ENCODE results near the gene SORD.
"Not testable (repeated sequence)": the region's sequence is repeated elsewhere in the genome, so short reads cannot be mapped to it uniquely, and the experiment has no call there.

The SORD gene

DNA sequence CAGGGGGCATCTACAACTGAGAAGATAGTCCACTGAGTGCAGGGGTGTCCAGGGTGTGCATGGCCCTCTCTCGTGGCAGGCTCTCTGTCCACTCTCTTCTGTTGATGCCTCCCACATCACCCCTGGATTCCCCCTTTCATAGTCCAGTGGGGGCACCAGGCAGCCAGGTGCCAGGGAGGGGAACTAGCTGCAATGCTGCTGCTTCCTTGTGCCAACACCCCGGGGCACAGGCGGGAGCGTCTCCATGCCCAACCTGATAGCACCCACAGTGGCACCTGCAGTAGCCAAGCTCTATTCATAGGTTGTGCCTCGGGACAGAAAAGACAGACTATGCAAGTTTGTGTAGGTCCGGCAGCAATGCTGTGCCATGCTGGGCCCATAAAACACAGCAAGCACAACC is 79.2 kb downstream of the SORD start:
- Histone ChIP-seq H3K79me2 (ENCODE audit: low read length) (no peaks in the 10 kb centered on the region), H3K27ac (ENCODE audit: low read length) (no peak overlapping the region), H3K4me3 (ENCODE audit: low read length) (no peak overlapping the region), H3K27me3 (ENCODE audit: low read depth, low read length) (no peaks in the 10 kb centered on the region), H3K4me2 (ENCODE audit: low read length) (no peak overlapping the region), H3K9me3 (ENCODE audit: insufficient read depth, low read length) (no peaks in the 10 kb centered on the region), H2AFZ (ENCODE audit: low read depth, low read length) (no peak overlapping the region), H3K4me1 (ENCODE audit: low read length) (no peaks in the 10 kb centered on the region), H3K36me3 (replicated peaks; ENCODE audit: low read depth, low read length) (no peaks in the 10 kb centered on the region), H4K20me1 (ENCODE audit: insufficient read depth, low read length) (no peaks in the 10 kb centered on the region), H3K9ac (ENCODE audit: low read length) (no peak overlapping the region)
- no peak for TF ChIP-seq EZH2phosphoT487 (IDR thresholded peaks at IDR 0.05; ENCODE audit: low read depth)
- TF ChIP-seq, protein P1, sequence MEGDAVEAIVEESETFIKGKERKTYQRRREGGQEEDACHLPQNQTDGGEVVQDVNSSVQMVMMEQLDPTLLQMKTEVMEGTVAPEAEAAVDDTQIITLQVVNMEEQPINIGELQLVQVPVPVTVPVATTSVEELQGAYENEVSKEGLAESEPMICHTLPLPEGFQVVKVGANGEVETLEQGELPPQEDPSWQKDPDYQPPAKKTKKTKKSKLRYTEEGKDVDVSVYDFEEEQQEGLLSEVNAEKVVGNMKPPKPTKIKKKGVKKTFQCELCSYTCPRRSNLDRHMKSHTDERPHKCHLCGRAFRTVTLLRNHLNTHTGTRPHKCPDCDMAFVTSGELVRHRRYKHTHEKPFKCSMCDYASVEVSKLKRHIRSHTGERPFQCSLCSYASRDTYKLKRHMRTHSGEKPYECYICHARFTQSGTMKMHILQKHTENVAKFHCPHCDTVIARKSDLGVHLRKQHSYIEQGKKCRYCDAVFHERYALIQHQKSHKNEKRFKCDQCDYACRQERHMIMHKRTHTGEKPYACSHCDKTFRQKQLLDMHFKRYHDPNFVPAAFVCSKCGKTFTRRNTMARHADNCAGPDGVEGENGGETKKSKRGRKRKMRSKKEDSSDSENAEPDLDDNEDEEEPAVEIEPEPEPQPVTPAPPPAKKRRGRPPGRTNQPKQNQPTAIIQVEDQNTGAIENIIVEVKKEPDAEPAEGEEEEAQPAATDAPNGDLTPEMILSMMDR (IDR thresholded peaks at IDR 0.05; ENCODE audit: low read depth, low read length), result no peak

DNA sequence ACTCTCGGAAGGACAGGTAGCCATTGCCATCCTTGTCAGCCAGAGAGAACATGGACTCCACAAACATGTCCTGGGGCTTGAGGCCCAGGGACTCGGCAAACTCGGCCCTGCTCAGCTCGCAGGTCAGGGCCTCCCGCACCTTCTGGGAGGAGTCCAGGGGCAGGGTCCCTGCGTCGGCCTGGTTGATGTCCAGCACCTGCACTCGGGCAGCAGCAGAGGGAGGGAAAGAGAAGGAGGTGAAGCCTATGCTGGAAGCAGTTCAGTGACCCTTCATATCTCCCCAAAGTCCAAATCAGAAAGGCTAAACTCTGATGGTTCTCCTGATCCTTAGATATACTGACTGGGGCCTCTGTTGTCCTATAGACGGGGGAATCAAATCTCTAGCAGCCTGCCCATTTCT is 81.2 kb downstream of the SORD start:
- H3K9me3 ChIP-seq (ENCODE audit: insufficient read depth, low read length); H3K4me1 ChIP-seq (ENCODE audit: low read length); H3K4me3 ChIP-seq (ENCODE audit: low read length); H3K36me3 ChIP-seq (replicated peaks; ENCODE audit: low read depth, low read length); H3K27ac ChIP-seq (ENCODE audit: low read length); H3K9ac ChIP-seq (ENCODE audit: low read length); H3K27me3 ChIP-seq (ENCODE audit: low read depth, low read length); H3K79me2 ChIP-seq (ENCODE audit: low read length); H3K4me2 ChIP-seq (ENCODE audit: low read length); H4K20me1 ChIP-seq (ENCODE audit: insufficient read depth, low read length); H2AFZ ChIP-seq (ENCODE audit: low read depth, low read length): not testable (repeated sequence)

DNA sequence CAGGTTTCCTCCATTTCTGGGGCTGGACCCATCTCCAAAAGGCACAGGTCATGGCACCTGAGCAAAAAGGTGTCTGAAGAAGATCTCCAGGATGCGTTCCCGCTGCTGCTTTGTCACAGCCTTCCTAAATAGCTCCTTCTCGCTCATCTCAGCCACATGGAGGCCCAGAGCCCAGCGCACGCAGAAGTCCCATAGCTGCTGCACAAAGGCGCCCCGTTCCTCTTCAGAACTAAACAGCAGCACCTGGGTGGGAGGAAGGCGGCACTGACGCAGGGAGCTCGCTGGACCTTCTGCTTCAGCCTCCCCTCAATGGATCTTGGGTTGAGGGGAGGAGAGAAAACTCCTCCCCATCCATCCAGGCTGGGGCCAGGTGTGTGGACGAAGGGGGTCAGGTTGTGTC is 82.6 kb downstream of the SORD start:
- no peak for TF ChIP-seq EZH2phosphoT487 (IDR thresholded peaks at IDR 0.05; ENCODE audit: low read depth)
- TF ChIP-seq, protein P1 (IDR thresholded peaks at IDR 0.05; ENCODE audit: low read depth, low read length), result no peak
- Histone ChIP-seq H3K27me3 (ENCODE audit: low read depth, low read length) (no peaks in the 10 kb centered on the region), H3K4me2 (ENCODE audit: low read length) (no peak overlapping the region)

DNA sequence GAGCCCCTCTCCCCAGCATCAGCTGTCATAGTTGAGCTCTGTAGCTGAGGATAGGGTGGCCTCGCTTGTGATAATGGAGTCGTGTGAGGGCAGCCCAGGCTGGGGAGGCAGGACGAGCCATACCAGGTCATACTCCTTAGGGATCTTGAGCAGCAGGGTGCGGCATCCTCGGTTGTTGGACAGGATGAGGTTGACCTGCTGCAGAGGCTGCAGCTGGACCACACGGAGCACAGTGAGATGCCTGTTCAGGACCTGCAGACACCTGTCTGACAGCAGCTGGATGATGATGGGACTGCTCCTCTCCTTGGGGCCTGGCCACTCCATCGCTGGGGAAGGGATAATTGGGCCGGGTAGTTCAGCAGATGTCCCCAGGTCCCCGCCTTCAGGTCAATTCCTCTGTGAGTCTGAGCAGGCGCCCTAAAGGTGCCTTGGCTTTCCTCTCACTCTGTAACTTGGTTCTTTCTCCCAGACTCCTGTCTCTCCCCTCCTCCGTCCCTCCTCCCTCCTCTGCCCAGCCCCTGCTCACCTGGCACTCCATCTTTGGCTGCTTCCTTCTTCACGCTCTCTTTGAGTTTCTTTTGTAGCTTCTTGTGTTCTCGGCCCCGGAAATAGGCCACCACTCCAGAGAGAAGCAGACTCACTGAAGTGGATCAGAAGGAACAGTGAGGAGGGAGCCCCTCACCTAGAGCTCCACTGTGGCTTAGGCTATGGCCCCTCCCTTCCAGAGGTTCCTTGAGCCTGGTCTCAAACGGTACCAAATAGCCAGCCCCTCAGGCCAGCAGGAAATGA is 83.2 kb downstream of the SORD start:
- H3K4me1 ChIP-seq (ENCODE audit: low read length), result no peaks in the 10 kb centered on the region
- no peak overlapping the region for H3K4me2 ChIP-seq (ENCODE audit: low read length)
- H3K9me3 ChIP-seq (ENCODE audit: insufficient read depth, low read length), result no peaks in the 10 kb centered on the region
- H3K9ac ChIP-seq (ENCODE audit: low read length), result no peak overlapping the region
- no peak overlapping the region for H3K4me3 ChIP-seq (ENCODE audit: low read length)
- H4K20me1 ChIP-seq (ENCODE audit: insufficient read depth, low read length), result no peaks in the 10 kb centered on the region
- no peaks in the 10 kb centered on the region for H3K27me3 ChIP-seq (ENCODE audit: low read depth, low read length)
- no peak for TF ChIP-seq EZH2phosphoT487 (IDR thresholded peaks at IDR 0.05; ENCODE audit: low read depth)
- TF ChIP-seq, protein P1 (IDR thresholded peaks at IDR 0.05; ENCODE audit: low read depth, low read length), result no peak
- no peaks in the 10 kb centered on the region for H3K36me3 ChIP-seq (replicated peaks; ENCODE audit: low read depth, low read length)
- H3K79me2 ChIP-seq (ENCODE audit: low read length), result no peaks in the 10 kb centered on the region
- H3K27ac ChIP-seq (ENCODE audit: low read length), result no peak overlapping the region
- H2AFZ ChIP-seq (ENCODE audit: low read depth, low read length), result no peak overlapping the region

More for the DNA sequence above, 82.6 kb downstream of the SORD start:
- Histone ChIP-seq H3K79me2 (ENCODE audit: low read length) (no peaks in the 10 kb centered on the region), H3K27ac (ENCODE audit: low read length) (no peak overlapping the region), H3K9ac (ENCODE audit: low read length) (no peak overlapping the region), H3K4me3 (ENCODE audit: low read length) (no peak overlapping the region), H4K20me1 (ENCODE audit: insufficient read depth, low read length) (no peaks in the 10 kb centered on the region), H3K9me3 (ENCODE audit: insufficient read depth, low read length) (no peaks in the 10 kb centered on the region), H3K36me3 (replicated peaks; ENCODE audit: low read depth, low read length) (no peaks in the 10 kb centered on the region), H2AFZ (ENCODE audit: low read depth, low read length) (no peak overlapping the region), H3K4me1 (ENCODE audit: low read length) (no peaks in the 10 kb centered on the region)
